Measurements from ENCODE around the gene RAP2B. TPM values are rescaled to one million over a fixed set of nuclear protein-coding genes. Genes with fewer than 3 reads are reported as not detected.

Gene RAP2B
- total RNA-seq, 2 donors from 2014 or later: 12.9 to 18.1 TPM

- DNase-seq (ENCODE audit: low spot score): no peak
- no peak for ATAC-seq (ENCODE audit: insufficient number of reproducible peaks, low FRiP score, low read depth)
Observed at GRCh38 chr3:153195349-153195879, 33.4 kb downstream of the RAP2B start.

DNA sequence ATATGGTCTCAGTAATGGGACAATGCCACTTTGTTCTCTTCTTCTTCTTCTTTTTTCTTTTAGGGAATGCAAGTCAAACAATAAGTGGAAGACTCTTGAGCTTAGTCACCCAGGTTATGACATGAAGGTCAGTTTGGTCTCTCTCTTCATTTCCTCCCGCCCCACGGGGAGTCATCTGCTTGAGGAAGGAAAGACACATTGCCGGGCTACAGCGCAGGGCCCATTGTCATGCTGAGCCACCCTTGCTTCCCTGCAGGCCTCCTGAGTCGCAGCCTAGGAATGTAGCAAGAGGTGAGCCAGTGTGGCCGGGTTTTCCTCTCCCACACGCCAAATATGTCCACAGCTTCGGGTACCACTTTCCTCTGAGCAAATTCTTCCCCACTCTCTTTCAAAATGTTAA is 47.6 kb downstream of the RAP2B start:
- H3K4me1 ChIP-seq (ENCODE audit: control insufficient read depth in 1 of 2, low read depth in 2 of 2): peaks cover 4 to 6% of the 10 kb centered on the region in 2 donors
- DNase-seq (ENCODE audit: low spot score) (peak; percentile 12), ATAC-seq (ENCODE audit: insufficient number of reproducible peaks, low FRiP score, low read depth) (no peak)

More at GRCh38 chr3:153195349-153195879, 33.4 kb downstream of the RAP2B start:
- H3K4me1 ChIP-seq (ENCODE audit: control insufficient read depth in 1 of 2, low read depth in 2 of 2): no peaks in the 10 kb centered on the region
- H3K4me3 ChIP-seq: no peak overlapping the region
- no peaks in the 10 kb centered on the region for H3K27me3 ChIP-seq (replicated peaks; ENCODE audit: insufficient read depth)
- no peak overlapping the region for H3K27ac ChIP-seq
- TF ChIP-seq CTCF (IDR thresholded peaks at IDR 0.05): no peak
- H3K9me3 ChIP-seq: no peaks in the 10 kb centered on the region
- H3K36me3 ChIP-seq: no peaks in the 10 kb centered on the region

DNA sequence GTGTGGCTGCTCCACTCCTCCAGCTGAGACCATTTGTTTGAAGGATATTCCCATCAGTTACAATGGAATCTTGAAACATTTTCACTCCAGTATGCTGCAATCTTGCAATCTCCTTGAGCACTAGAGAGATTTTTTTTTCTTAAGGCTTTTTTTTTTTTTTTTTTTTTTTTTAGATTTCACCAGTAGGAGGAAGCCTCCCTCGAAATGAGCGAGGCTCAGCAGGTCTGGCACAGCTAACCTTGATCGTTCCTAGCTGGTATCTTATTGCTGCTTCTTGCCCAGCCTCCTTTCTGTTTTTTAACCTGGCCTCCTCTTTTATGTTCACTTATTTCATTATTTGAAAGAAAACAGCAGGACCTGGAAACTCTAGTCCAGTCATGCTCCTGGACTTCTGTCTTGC is 48.1 kb downstream of the RAP2B start:
- no peaks in the 10 kb centered on the region for H3K36me3 ChIP-seq
- TF ChIP-seq CTCF (IDR thresholded peaks at IDR 0.05): no peak
- peaks cover 4 to 8% of the 10 kb centered on the region in 2 donors for H3K4me1 ChIP-seq (ENCODE audit: control insufficient read depth in 1 of 2, low read depth in 2 of 2)
- ATAC-seq (ENCODE audit: insufficient number of reproducible peaks, low FRiP score, low read depth) (no peak), DNase-seq (ENCODE audit: low spot score) (no peak)
- H3K9me3 ChIP-seq: no peaks in the 10 kb centered on the region
- no peak overlapping the region for H3K27ac ChIP-seq
- H3K27me3 ChIP-seq (replicated peaks; ENCODE audit: insufficient read depth): no peaks in the 10 kb centered on the region
- no peak overlapping the region for H3K4me3 ChIP-seq

More for the DNA sequence above, 47.6 kb downstream of the RAP2B start:
- TF ChIP-seq CTCF (IDR thresholded peaks at IDR 0.05): no peak
- H3K4me3 ChIP-seq: no peak overlapping the region
- H3K36me3 ChIP-seq: no peaks in the 10 kb centered on the region
- no peaks in the 10 kb centered on the region for H3K27me3 ChIP-seq (replicated peaks; ENCODE audit: insufficient read depth)
- H3K27ac ChIP-seq: no peak overlapping the region
- no peaks in the 10 kb centered on the region for H3K9me3 ChIP-seq

DNA sequence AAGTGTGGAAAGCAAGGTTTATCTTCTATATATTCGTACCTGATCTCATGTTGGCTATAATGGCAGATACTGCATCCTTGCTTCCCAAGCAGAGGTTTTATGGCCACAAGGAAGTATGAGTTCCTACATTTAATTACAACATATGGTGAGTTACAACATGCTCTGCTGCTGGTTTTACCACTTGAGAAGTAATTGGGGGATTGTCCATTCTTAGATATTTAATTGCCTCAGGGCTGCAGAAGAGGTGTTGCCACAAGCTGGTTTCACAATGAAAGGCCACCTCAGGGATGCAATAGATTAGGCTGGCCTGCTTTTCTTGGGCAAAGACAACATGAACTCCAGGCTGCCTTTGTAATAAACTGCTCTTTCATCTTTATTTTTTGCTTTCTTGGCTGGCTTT is 48.6 kb downstream of the RAP2B start:
- TF ChIP-seq CTCF (IDR thresholded peaks at IDR 0.05): no peak
- H3K27ac ChIP-seq: no peak overlapping the region
- H3K4me3 ChIP-seq: no peak overlapping the region
- peaks cover 4 to 13% of the 10 kb centered on the region in 2 donors for H3K4me1 ChIP-seq (ENCODE audit: control insufficient read depth in 1 of 2, low read depth in 2 of 2)
- DNase-seq (ENCODE audit: low spot score) (no peak), ATAC-seq (ENCODE audit: insufficient number of reproducible peaks, low FRiP score, low read depth) (no peak)
- H3K36me3 ChIP-seq: no peaks in the 10 kb centered on the region
- H3K9me3 ChIP-seq: no peaks in the 10 kb centered on the region
- no peaks in the 10 kb centered on the region for H3K27me3 ChIP-seq (replicated peaks; ENCODE audit: insufficient read depth)

DNA sequence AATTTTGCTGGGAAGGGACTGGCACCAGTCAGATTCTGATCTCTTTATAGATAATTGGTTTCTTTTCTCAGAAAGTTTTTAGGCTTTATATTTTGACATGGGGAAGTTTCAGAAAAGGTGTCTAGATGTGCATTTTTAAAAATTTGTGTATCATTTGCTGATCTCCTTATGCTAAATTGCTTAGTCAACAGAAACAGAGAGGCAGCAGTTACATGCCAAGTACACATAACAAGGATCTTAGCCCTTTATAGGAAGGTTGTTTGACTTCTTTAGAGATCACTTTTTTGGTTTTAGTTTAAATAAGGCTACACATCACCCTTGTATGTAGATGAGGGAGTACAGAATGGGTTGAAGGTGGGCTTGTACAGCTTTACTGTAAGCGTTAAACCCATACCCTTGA is 53.5 kb downstream of the RAP2B start:
- no peak overlapping the region for H3K27ac ChIP-seq

More for the DNA sequence above, 53.5 kb downstream of the RAP2B start:
- Histone ChIP-seq H3K4me3 (no peak overlapping the region), H3K36me3 (no peaks in the 10 kb centered on the region), H3K27me3 (replicated peaks; ENCODE audit: insufficient read depth) (no peaks in the 10 kb centered on the region), H3K4me1 (ENCODE audit: control insufficient read depth in 1 of 2, low read depth in 2 of 2) (peaks cover 4 to 17% of the 10 kb centered on the region in 2 donors), H3K9me3 (no peaks in the 10 kb centered on the region)
- TF ChIP-seq CTCF (IDR thresholded peaks at IDR 0.05): no peak
- DNase-seq (ENCODE audit: low spot score) (no peak), ATAC-seq (ENCODE audit: insufficient number of reproducible peaks, low FRiP score, low read depth) (no peak)

Data from thoracic aorta (tissue), 2 donors.